ENCODE data around the gene GTF2I.
"Not testable (repeated sequence)": the region's sequence is repeated elsewhere in the genome, so short reads cannot be mapped to it uniquely, and the experiment has no call there.

GTF2I gene

GRCh38 chr7:74779053-74779452 lies 121.5 kb downstream of the GTF2I start:
- DNase-seq (ENCODE audit: low spot score) = not testable (repeated sequence)

- DNase-seq (ENCODE audit: low spot score) = not testable (repeated sequence)
These were observed 124.2 kb downstream of the GTF2I start for GRCh38 chr7:74781746-74782145.

GRCh38 chr7:74783595-74783994 lies 126.1 kb downstream of the GTF2I start:
- DNase-seq (ENCODE audit: low spot score) = not testable (repeated sequence)

GRCh38 chr7:74788369-74789150 lies 131.0 kb downstream of the GTF2I start:
- peak; percentile 94 for DNase-seq (ENCODE audit: low spot score)

- not testable (repeated sequence) for DNase-seq (ENCODE audit: low spot score)
These were observed 131.8 kb downstream of the GTF2I start for GRCh38 chr7:74789200-74789736.

- DNase-seq (ENCODE audit: low spot score) = not testable (repeated sequence)
These were observed 140.5 kb downstream of the GTF2I start for GRCh38 chr7:74797848-74798622.

- DNase-seq (ENCODE audit: low spot score) = not testable (repeated sequence)
These were observed 141.1 kb downstream of the GTF2I start for GRCh38 chr7:74798644-74799043.
